ENCODE data around the gene HP1BP3.
A peak's percentile ranks its signal among the peaks of the same experiment; 100 is the strongest.

Gene HP1BP3

DNA sequence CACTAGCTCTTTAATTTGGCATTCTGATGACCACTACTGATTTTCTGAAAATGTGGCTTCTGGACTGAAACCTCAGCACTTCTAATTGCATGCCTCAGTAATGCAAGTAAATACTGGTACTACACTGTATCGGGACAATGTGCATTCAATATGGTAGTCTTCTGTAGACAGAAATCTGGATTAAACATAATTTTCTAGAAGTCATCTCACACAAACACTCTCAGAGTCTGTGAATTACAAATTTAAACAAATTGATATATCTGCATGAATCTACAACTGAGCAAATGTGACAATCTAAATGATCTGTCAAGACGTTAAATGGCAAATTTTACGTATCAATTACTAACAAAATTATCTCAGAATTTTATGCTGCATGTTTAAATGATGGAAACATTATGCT lies 23.7 kb downstream of the HP1BP3 start:
- DNase-seq = no peak

DNA sequence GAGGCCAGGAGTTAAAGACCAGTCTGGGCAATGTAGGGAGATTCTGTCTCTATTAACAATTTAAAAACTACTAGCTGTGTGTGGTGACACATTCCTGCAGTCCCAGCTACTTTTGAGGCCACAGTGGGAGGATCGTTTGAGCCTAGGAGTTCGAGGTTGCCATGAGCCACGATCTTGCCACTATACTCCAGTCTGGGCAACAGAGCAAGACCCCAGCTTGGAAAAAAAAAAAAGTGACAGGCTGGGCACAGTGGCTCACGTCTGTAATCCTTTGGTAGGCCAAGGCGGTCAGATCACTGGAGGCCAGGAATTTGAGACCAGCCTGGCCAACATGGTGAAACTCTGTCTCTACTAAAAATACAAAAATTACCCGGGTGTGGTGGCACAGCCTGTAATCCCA lies 26.8 kb downstream of the HP1BP3 start:
- no peak for DNase-seq

DNA sequence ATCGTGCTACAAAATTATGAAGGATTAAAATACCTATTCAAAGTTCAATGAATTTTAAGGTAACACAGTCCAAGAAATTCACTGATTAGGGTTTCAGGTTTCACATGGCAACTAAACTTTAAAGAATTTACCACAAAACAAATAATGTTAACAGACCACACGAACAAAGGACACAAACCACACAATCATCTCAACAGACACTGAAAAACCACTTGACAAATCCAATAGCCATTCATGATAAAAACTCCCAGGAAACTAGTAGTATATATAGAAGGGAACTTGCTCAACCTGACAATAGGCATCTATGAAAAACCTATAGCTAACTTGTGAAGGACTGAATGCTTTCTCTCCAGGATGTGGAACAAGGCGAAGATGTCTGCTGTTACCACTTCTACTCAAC lies 33.5 kb downstream of the HP1BP3 start:
- DNase-seq = no peak

DNA sequence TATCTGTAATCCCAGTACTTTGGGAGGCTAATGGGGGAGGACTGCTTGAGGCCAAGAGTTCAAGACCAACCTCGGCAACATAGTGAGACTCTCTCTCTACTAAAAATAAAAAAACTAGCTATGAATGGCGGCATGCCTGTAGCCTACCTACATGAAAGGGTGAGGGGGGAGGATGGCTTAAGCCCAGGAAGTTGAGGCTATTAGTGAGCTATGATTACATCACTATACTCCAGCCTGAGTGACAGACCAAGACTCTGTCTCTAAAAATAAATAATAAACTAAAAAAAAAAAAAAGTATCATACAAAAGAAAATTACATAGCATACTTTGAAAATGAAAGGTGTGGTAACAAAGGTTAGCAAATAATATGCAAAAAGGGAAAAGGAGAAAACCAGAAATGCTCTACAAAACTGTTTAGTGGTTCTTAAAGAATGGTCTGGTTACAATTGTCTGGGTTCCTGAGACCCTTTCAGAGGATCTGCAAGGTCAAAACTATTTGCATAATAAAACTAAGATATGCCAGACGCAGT lies 35.6 kb downstream of the HP1BP3 start:
- no peak for DNase-seq

DNA sequence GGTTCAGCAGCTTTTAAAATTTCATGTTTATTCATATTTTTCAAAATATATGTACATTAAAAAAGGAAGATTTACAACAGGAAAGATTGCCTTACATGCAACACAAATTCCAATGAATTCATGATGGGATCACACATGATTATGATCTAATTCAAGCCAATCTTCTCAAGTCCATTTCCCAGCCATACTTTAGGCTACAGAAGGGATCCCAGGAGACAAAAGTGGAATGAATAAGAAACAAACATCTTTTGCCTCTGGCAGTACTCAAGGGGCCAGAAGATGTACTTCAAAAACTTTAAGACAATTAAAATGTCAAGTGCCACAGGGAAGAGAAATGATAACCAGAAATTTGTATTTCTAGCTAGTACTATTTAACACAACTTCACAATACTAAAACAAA lies 44.4 kb downstream of the HP1BP3 start:
- no peak for DNase-seq

DNA sequence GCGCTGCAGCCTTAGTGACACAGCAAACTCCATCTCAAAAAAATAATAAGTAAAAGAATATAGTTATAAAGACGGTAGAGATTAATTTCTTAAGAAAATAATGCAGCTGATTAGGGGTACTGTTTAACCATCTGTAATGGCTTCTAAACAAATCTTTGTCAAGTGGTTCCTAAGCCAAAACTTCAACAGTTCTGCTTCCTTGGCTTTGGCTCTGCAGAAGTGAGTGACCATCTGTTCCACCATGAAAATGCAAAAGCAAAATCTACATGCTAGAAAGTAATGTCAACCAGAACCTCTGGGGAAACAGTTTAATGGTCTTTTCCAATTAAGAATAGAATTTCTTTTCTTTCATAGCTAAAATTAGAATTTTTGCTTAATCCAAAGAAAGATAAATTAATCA lies 46.3 kb downstream of the HP1BP3 start:
- DNase-seq = no peak

DNA sequence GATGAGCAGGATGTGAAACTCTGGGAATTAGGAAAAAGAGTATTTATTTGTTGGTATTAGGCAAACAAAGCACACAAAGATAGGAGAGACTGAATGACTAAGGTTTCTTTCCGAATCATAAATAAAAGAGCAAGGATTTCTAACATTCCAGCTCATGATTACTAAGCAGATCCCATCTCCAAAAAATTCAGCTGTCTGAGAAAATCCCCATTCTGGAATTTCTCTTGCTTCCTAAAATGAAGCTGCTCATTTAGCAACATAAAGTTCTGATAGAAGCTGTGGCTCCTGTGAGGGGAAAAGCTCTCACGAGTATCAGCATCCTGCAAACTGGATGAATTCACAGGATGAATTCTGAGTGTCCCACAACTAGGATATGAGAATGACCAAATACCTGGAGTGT lies 47.9 kb downstream of the HP1BP3 start:
- no peak for DNase-seq

DNA sequence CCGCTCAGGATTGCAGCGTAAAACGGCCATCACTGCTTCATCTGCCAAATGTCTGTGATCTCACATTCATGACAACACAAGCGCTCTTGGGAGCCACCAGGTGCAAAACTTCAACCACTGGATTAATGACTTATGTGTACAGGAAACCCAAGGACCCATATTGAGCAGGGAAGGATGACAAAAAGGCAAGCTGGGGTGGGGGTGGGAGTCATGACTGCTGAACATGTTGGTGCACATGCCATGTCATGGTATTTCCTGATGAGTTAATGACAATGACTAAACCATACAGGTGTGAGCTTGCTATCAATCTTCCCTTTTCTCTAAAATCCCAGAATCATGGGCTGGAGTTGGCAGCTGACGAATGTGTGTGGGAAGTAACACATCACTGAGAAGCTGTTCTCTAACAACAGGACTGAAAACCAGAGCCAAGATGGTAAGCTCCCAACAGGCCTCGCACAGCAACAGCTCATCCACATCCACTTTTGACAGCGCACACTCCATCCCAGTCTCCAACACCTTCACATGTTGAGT lies 51.5 kb downstream of the HP1BP3 start:
- no peak for DNase-seq

DNA sequence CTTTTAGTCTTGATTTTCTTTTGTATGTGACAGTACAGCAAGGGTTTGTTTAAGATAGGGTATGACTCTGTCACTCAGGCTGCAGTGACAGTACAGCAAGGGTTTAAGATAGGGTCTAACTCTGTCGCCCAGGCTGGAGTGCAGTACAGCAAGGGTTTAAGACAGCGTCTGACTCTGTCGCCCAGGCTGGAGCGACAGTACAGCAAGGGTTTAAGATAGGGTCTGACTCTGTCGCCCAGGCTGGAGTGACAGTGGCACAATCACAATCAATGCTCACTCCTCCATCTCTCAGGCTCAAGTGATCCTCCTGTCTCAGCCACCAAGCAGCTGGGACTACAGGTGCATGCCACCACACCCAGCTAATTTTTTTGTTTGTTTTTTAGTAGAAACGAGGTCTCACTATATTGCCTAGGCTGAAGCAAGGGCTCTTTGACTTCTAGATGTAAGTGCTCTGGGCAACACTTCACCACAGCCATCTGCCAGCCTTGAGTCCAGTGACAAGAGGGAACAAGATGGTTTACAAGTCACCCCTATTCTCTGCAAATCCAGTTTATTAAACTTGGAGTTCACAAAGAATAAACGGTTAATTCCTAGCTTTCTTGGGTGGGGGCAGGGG lies 53.6 kb downstream of the HP1BP3 start:
- no peak for DNase-seq

DNA sequence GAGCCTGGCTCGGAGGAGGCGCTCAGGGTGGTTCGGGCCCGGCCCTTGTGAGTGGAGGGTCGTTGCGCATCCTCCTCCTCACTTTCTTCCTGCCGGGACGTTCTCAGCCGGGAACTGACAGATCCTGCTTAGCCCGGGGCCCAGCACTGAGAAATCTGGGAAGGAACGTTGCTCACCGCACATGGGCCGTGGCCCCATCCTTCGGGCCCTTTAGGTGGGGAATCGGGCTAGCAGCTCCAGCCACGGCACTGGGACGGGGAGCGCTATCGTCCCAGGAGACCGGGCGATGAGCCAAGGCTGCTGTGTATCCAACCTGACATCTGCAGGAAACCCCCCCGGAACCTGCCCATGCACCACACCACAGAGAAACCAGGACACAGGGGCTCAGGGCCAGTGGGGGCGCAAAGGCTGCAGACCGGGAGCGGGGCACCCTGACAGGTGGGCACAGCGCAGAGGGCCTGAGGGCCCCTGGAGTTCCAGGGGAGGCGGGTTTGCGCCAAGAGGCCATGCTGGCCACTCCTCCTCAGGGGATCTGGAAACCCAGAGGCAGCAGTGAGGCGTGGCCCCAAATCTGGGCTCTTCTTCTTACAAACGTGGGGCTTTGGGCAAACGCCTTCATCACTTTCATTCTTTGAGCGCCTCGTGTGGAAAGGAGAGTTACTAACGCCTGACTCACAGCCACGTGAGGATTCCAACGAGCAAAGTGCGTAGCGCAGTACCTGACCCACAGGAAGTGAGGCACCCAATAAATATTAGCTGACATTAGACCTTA lies 54.3 kb downstream of the HP1BP3 start, which contains the start of gene SH2D5:
TSS of gene SH2D5 (minus strand) at position 116 of the 772 bp plus-strand sequence. CDS start 4,659 bp downstream, outside the sequence.
- DNase-seq = peak; percentile 72

DNA sequence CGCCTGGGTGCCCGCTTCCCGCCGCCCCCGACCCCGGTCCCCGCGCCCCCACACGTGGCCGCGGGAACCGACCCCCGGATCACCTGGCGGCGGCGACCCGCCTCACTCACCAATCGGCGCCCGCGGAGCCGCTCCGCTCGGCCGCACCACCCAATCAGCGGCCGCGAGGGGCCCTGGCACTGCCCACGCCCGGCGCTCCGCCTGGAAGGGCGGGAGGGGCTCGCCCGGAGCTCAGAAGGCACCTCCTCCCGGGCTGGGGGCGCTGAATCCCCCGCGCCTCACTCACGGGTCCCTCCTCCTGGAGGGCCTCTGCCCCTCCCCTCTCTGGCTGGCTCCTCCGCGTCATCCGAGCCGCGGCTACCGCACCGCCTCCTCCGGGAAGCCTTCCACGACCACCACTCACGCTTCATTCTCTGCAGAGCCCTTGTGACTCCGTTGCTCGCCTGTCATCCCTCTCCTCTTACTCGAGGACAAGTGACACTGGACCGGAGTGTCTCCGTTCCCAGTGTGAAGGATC lies 55.0 kb downstream of the HP1BP3 start:
- DNase-seq = peak; percentile 72

DNA sequence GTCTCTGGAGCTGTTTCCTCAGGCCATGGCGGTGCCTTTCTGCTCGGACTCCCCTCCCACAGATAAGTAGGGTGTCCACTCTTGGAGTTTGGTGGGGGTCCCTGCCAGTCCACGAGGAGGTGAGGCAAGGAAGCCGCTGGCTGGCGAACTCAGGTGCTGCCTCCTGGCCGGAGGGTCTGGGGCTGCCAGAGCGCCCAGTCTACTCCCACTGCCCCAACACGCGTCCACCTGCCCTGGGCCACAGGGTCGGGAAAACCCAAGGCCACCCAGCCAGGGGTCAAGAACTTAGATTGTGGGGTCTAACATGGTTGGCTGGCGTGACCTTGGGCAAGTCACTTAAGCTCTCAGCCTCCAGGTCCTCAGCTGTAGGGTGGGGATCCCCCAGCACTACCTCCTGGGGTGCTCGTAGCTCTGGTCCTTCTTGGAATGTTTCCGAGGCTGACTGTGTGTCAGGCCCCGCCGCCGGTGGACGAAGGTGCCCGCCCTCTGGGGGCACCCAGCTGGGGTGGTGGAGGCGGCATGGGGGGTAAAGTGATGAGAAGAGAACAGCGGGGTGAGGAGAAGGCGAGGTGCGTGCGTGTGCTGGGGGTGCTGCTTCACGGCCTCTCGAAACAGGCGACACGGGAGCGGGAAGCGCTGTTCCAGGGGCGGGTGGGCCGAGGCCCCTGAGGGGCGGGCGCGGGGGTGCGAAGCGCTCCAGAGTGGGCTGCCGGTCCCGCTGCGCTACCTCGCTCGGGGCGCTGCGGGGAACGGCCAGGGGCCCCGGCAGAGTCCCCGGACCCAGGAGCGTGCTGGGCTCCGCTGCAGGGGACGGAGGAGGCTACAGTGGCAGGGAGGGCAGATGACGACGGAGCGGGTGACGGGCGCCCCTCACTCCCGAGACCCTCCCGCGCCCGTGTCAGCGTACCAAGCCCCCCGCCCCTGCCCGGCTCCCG lies 55.8 kb downstream of the HP1BP3 start:
- DNase-seq = peak; percentile 19

DNA sequence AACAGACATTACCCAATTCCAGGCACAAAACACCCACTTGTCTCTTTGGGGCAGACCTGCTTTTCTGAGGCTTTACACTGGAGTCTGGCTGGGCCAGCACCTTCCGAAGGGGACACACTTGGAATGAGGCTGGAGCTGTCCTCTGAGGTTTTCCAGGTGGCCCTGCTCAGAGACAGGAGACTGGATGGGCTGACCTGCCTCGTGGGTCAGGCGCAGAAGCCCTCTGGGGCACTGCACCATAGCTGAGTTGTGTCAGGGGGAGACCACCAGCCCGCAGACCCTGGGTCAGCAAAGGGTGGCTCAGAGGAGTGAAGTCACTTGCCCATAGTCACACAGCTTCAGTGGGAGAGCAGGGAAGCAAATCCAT lies 56.4 kb downstream of the HP1BP3 start:
- DNase-seq = no peak

DNA sequence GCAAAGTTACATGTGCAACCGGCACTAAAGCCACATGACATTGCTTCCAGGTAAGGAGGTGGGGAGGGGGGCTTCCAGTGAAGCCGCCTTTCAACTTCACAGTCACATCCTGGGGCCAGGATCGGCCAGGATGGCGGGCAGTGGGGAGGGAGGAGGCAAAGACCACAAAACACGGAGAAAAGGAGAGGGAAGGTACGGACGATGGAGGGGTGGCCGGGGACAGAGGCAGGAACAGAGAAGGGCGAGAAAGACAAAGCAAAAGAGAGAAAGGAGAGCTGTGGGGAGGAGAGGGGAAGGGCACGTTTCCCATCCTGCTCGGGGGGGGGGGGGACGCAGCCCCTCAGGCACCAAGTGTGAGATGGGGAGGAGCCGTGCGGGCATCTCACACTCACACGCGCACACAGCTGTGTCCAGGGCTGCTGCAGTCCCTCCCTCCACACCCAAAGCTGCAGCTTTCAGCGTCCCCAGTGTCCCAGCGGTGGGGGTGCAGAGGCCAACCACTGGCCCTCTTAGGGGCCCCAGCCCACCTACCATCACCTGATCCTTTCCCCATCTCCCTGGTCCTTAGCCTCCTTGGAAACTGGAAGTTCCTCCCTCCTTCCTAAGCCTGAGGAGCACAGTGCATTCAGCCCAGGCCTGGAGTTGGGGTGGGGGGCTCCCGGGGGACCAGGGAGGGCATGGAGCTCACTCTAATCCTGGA lies 57.0 kb downstream of the HP1BP3 start:
- DNase-seq = no peak

DNA sequence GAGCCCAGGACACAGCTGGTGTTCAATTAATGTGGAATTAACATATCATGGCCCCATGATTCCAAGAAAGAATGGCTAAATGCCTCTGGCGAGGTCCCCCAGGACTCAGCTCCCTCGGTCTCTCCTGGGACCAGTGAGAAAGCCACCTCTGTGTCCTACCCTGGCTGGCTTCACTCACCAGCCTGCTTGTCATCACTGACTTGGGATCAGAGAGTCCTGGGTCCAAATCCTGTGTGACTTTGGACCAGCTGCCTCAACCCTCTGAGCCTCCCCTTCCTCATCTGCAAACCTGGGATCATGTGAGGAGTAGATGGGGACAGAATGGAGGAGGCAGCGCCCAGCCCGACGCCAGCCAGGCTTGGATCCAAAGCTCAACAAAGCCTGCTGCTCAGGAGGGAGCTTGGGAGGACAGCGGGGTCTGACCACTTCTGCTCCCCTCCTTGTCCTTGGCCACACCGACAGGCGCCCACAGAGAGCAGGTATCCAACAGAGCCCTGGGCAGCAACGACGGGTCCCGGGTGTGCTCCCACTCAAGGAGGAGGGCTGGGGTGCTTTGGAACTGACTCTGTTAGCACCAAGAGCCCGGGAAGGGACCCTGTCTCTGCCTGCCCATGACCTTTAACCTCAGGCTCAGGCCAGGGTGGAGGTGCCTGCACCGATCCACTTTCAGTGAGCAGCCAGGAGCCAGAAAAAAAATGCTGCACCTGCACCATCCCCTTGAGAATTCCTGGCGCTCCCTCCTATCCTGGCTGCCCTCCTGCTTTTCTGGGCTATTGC lies 57.8 kb downstream of the HP1BP3 start:
- DNase-seq = no peak

DNA sequence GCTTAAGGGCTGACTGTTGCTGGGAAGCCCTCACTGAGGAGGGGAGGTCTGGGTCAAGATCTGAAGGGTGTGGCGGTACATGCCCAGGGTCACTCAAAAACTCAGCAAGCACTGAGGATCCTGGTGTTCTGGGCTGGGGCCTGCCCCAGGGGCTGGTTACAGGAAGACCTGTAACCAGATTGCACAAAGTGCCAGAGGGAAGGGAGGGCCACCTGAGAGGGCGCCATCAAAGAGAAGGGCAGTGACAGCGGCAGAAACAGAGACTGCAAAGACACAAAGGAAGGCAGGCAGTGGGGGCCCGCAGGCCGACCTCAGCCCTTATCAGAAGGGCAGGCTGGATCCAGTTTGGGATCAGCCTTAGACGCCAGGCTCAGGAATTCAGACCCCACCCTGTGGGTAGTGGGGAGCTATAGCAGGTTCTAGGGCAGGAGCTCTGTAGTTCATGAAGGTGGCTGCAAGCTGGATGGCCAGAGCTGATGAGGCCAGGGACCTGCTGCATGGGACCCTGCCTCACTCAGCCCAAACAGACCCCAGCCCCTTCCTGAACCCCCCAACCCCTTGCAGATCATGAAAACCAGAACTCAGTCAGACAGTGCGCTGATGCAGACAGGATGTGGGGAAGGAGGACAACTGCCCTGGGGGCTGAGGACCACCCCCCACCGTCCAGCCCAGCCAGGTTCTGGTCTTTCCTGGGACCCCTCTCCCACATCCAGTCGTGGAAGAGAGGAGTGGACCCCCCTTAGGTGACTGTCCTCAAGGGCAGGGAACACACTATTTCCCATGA lies 58.5 kb downstream of the HP1BP3 start:
- DNase-seq = no peak

DNA sequence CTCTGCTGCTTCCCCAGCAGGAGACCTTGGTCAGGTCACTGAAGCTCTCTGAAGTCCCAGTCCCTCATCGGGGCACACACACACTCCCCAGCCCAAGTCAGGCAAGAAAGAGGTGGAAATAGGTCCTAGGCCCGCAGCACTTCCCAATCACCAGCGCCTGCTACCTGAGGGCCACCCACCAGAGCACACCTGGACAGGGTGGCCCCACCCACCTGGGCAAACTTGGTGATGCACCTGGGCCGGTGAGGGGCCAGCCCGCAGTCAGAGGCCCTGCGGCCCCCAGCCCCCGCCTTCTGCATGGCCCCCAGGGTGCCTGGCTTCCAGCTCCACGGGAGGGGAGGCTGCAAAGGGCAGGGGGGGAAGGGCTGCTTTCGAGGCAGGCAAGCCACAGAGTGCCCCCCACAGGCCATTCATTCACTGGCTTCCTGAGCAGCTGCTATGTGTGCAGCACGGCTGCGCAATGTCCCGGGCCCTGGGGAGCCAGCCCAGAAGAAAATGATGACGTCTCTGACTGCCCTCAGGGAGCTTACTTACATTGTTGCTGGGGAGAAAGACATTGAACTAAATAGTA lies 59.3 kb downstream of the HP1BP3 start:
- no peak for DNase-seq

DNA sequence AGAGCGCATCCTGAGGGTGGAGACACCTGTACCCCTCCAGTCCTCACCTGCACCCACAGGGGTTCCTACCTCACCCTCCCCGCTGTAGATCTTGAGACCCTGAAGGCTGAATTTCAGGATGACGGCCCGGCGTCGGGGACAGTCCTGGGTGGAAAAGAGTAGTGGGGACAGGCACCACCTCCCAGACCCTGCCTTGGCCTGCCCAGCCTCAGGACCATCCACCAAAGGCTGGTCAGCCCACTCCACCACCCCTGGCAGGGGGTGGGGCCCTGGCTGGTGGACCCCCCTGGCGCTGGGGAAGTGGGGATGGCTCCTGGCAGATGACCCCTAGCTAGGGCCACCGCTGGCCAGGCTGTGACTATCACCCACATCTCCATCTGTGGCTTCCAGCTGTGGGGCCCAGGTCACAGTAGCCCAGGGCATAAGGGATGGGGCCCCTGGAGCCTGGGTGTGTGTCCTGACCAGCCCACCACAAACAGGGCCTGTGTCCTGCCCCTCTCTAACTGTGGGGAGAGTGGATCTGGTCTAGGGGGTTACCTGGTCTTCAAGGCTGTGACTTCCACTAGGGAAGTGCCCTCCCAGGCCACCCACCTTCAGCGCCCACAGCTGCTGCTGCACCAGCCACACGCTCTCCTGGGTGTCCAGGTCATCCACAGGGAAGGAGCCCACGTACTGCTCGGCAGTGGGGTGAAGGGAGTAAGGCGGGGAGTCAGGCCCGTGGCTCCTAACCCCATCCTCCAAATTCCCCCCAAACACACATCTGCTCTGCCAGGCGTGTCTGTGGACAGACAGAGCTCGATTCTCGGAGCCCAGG lies 60.0 kb downstream of the HP1BP3 start:
- no peak for DNase-seq

Data from stimulated activated CD4-positive, alpha-beta T cell treated with anti-CD3 and anti-CD28 coated beads, Interleukin-4, amount 100 ng/mL, for 1 hour (primary cell).